ENCODE measurements around the gene CDK3. TPM values are rescaled to one million over a fixed set of nuclear protein-coding genes. Genes with fewer than 3 reads are reported as not detected.

The CDK3 gene
- total and polyA plus RNA-seq, 2 experiments from 2014 or later = 13.4 to 18.5 TPM

- no peaks in the 10 kb centered on the region for H3K9me3 ChIP-seq (ENCODE audit: low read depth)
- H3K36me3 ChIP-seq = no peaks in the 10 kb centered on the region
- no peak overlapping the region for H3K27ac ChIP-seq
- no peak for TF ChIP-seq CTCF (IDR thresholded peaks at IDR 0.05; ENCODE audit: low read depth, low read length)
- H3K27me3 ChIP-seq = no peaks in the 10 kb centered on the region
- DNase-seq (ENCODE audit: low read depth in 1 of 2, low spot score in 1 of 2) = no peak
- no peak overlapping the region for H3K4me3 ChIP-seq
- H3K4me1 ChIP-seq (ENCODE audit: low read depth) = no peaks in the 10 kb centered on the region
Measured at GRCh38 chr17:76009447-76009846, 8.8 kb downstream of the CDK3 start.

- no peak for DNase-seq (ENCODE audit: low read depth in 1 of 2, low spot score in 1 of 2)
- Histone ChIP-seq H3K27me3 (peaks cover 5% of the 10 kb centered on the region), H3K4me3 (no peak overlapping the region), H3K4me1 (ENCODE audit: low read depth) (no peaks in the 10 kb centered on the region), H3K36me3 (no peaks in the 10 kb centered on the region), H3K9me3 (ENCODE audit: low read depth) (no peaks in the 10 kb centered on the region), H3K27ac (no peak overlapping the region)
- no peak for TF ChIP-seq CTCF (IDR thresholded peaks at IDR 0.05; ENCODE audit: low read depth, low read length)
Measured at GRCh38 chr17:76009969-76010661, 9.5 kb downstream of the CDK3 start.

GRCh38 chr17:76011951-76012350, 11.3 kb downstream of the CDK3 start:
- no peaks in the 10 kb centered on the region for H3K9me3 ChIP-seq (ENCODE audit: low read depth)
- no peak overlapping the region for H3K4me3 ChIP-seq
- no peaks in the 10 kb centered on the region for H3K4me1 ChIP-seq (ENCODE audit: low read depth)
- no peak for DNase-seq (ENCODE audit: low read depth in 1 of 2, low spot score in 1 of 2)
- no peak for TF ChIP-seq CTCF (IDR thresholded peaks at IDR 0.05; ENCODE audit: low read depth, low read length)
- peaks cover 5% of the 10 kb centered on the region for H3K27me3 ChIP-seq
- H3K36me3 ChIP-seq = no peaks in the 10 kb centered on the region
- no peak overlapping the region for H3K27ac ChIP-seq

GRCh38 chr17:76013377-76013932, 12.8 kb downstream of the CDK3 start:
- Histone ChIP-seq H3K27me3 (peaks cover 5% of the 10 kb centered on the region), H3K4me1 (ENCODE audit: low read depth) (no peaks in the 10 kb centered on the region), H3K27ac (no peak overlapping the region), H3K36me3 (no peaks in the 10 kb centered on the region), H3K9me3 (ENCODE audit: low read depth) (no peaks in the 10 kb centered on the region), H3K4me3 (no peak overlapping the region)
- DNase-seq (ENCODE audit: low read depth in 1 of 2, low spot score in 1 of 2) = no peak
- no peak for TF ChIP-seq CTCF (IDR thresholded peaks at IDR 0.05; ENCODE audit: low read depth, low read length)

GRCh38 chr17:76014100-76014924, 13.7 kb downstream of the CDK3 start:
- H3K4me3 ChIP-seq = no peak overlapping the region
- no peak overlapping the region for H3K27ac ChIP-seq
- peak; percentile 94 for TF ChIP-seq CTCF (IDR thresholded peaks at IDR 0.05; ENCODE audit: low read depth, low read length)
- DNase-seq (ENCODE audit: low read depth in 1 of 2, low spot score in 1 of 2) = peak; percentile 79 to 92
- H3K4me1 ChIP-seq (ENCODE audit: low read depth) = no peaks in the 10 kb centered on the region
- H3K27me3 ChIP-seq = peaks cover 5% of the 10 kb centered on the region
- no peaks in the 10 kb centered on the region for H3K36me3 ChIP-seq
- H3K9me3 ChIP-seq (ENCODE audit: low read depth) = no peaks in the 10 kb centered on the region
